Measurements from ENCODE around the gene OR52A1. TPM values are rescaled to one million over a fixed set of nuclear protein-coding genes. Genes with fewer than 3 reads are reported as not detected.

Gene OR52A1
- total and polyA plus RNA-seq, 9 of the 15 experiments (the other 6 are each of a cell fraction or from before 2014, with no cell fraction given) = under 0.01 to 0.33 (median 0.13) TPM; not detected in 3

DNA sequence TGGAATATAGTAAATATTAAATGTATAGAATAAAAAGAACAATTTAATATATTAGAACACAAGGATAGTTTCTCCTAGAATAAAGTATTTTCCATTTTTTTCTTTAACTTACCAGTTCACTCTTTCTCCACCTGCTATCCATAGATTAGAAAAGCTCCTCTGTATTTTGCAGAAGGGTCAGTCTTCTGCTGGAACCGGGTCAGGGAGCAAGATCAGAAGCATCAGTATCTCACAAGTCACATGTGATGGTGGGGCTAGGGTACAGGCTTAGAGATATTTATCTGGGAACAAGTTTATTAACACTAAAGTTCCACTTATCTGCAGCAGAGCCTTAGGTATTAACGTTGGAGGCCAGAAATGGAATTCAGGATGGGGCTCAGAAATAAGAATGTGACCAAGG, 17.3 kb upstream of the OR52A1 start:
- in situ Hi-C loops (cut with MboI) (no loop called here), intact Hi-C loops (cut with micrococcal nuclease) (no loop called here)
- Histone ChIP-seq H3K4me1 (replicated peaks in 1 of 2; ENCODE audit: control insufficient read depth in 2 of 2, insufficient read depth in 2 of 2, low read length in 2 of 2) (peaks cover 3 to 7% of the 10 kb centered on the region in 2 experiments; a peak in 3 of 5 replicates), H3K27ac (ENCODE audit: extremely low read depth, low read depth, low read length) (no peak overlapping the region), H3K9me3 (replicated peaks; ENCODE audit: control insufficient read depth, insufficient read depth, low read depth, low read length) (no peaks in the 10 kb centered on the region), H3K9me1 (ENCODE audit: control insufficient read depth, insufficient read depth, low read length) (no peaks in the 10 kb centered on the region), H4K20me1 (replicated peaks; ENCODE audit: control insufficient read depth, insufficient read depth, low read length) (no peaks in the 10 kb centered on the region), H3K9ac (ENCODE audit: insufficient read depth in 1 of 2, low read depth in 2 of 2, low read length in 2 of 2) (no peak overlapping the region), H3K36me3 (ENCODE audit: control insufficient read depth, insufficient read depth, low read length) (no peaks in the 10 kb centered on the region), H3K27me3 (ENCODE audit: control insufficient read depth in 2 of 2, insufficient read depth in 2 of 2, low read length in 2 of 2) (no peaks in the 10 kb centered on the region), H3K4me3 (no peak overlapping the region), H3K4me2 (ENCODE audit: insufficient read depth, low read length) (no peak overlapping the region), H2AFZ (ENCODE audit: low read depth, low read length) (no peak overlapping the region), H3K79me2 (ENCODE audit: control insufficient read depth, insufficient read depth, low read length) (no peaks in the 10 kb centered on the region)
- ChIA-PET CTCF (ENCODE audit: low intra/inter-chr PET ratio) (no interaction called here), POLR2A (no interaction called here)
- FAIRE-seq = peak; percentile 55
- DNase-seq (ENCODE audit: extremely low read depth in 1 of 4, low spot score in 3 of 4) = peak; percentile 19 to 66 (median 32)
- ATAC-seq = peak; percentile 75
- BruUV-seq (replicated peaks) = no TSS peak
- WGBS (ENCODE audit: insufficient coverage, low coverage, missing lambda C conversion rate) = 0% methylated on average over 2 of the region's 2 CpGs
- TF ChIP-seq L3MBTL2 (IDR thresholded peaks at IDR 0.05) (no peak), TFAM (CRISPR knock-in tag; conservative IDR thresholded peaks at IDR 0.05) (no peak), GABPB2 (CRISPR knock-in tag; conservative IDR thresholded peaks at IDR 0.05) (no peak), MTA2 (IDR thresholded peaks at IDR 0.05; ENCODE audit: low read depth) (peak; percentile 53; the same call in 1 of the 2 replicates), FIP1L1 (IDR thresholded peaks at IDR 0.05; ENCODE audit: low read depth, low read length, poor library complexity, severe bottlenecking) (no peak), THRAP3 (IDR thresholded peaks at IDR 0.05; ENCODE audit: borderline replicate concordance) (no peak), CXXC5 (CRISPR knock-in tag; IDR thresholded peaks at IDR 0.05) (peak; percentile 24; the same call in 1 of the 2 replicates), SMARCA4 (IDR thresholded peaks at IDR 0.05) (no peak), FOXJ3 (CRISPR knock-in tag; IDR thresholded peaks at IDR 0.05) (no peak), SIX5 (IDR thresholded peaks at IDR 0.05; ENCODE audit: borderline replicate concordance in 1 of 2, insufficient read depth in 1 of 2, low read depth in 1 of 2, low read length in 2 of 2) (no peak), RBM15 (IDR thresholded peaks at IDR 0.05; ENCODE audit: insufficient read depth, low read length) (no peak), DPF2 (IDR thresholded peaks at IDR 0.05) (peak; percentile 30; the same call in 1 of the 2 replicates), ADNP (tag; IDR thresholded peaks at IDR 0.05) (peak; percentile 18; the same call in 1 of the 2 replicates), TEAD4 (IDR thresholded peaks at IDR 0.05; ENCODE audit: low read length) (peak; percentile 68), TEAD4 (CRISPR knock-in tag; IDR thresholded peaks at IDR 0.05; ENCODE audit: borderline replicate concordance) (no peak), KLF13 (tag; IDR thresholded peaks at IDR 0.05; ENCODE audit: borderline replicate concordance, low read depth) (no peak), ZNF699 (CRISPR knock-in tag; IDR thresholded peaks at IDR 0.05; ENCODE audit: insufficient replicate concordance) (no peak), YBX1 (IDR thresholded peaks at IDR 0.05) (no peak), CBFA2T2 (conservative IDR thresholded peaks at IDR 0.05) (peak; percentile 58), ERF (CRISPR knock-in tag; IDR thresholded peaks at IDR 0.05) (no peak), SLC30A9 (CRISPR knock-in tag; IDR thresholded peaks at IDR 0.05) (no peak), FOS (IDR thresholded peaks at IDR 0.05; ENCODE audit: extremely low read depth, insufficient read length) (no peak)
- TF ChIP-seq, protein P1, sequence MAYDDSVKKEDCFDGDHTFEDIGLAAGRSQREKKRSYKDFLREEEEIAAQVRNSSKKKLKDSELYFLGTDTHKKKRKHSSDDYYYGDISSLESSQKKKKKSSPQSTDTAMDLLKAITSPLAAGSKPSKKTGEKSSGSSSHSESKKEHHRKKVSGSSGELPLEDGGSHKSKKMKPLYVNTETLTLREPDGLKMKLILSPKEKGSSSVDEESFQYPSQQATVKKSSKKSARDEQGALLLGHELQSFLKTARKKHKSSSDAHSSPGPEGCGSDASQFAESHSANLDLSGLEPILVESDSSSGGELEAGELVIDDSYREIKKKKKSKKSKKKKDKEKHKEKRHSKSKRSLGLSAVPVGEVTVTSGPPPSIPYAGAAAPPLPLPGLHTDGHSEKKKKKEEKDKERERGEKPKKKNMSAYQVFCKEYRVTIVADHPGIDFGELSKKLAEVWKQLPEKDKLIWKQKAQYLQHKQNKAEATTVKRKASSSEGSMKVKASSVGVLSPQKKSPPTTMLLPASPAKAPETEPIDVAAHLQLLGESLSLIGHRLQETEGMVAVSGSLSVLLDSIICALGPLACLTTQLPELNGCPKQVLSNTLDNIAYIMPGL (CRISPR knock-in tag; IDR thresholded peaks at IDR 0.05) = no peak
- TF ChIP-seq, protein P2, sequence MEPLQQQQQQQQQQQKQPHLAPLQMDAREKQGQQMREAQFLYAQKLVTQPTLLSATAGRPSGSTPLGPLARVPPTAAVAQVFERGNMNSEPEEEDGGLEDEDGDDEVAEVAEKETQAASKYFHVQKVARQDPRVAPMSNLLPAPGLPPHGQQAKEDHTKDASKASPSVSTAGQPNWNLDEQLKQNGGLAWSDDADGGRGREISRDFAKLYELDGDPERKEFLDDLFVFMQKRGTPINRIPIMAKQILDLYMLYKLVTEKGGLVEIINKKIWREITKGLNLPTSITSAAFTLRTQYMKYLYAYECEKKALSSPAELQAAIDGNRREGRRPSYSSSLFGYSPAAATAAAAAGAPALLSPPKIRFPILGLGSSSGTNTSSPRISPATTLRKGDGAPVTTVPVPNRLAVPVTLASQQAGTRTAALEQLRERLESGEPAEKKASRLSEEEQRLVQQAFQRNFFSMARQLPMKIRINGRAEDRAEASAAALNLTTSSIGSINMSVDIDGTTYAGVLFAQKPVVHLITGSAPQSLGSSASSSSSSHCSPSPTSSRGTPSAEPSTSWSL (CRISPR knock-in tag; IDR thresholded peaks at IDR 0.05; ENCODE audit: borderline replicate concordance) = no peak
